NCI-H1092 treated with DMSO at 0.1 percent for 48 hours (cell line): Measurements from ENCODE around the gene LACTBL1.
A peak's percentile ranks its signal among the peaks of the same experiment; 100 is the strongest.

Source experiments
- DNase-seq: peaks from one replicate; lab custom pipeline; 2025; lab: John Stamatoyannopoulos, UW

Gene LACTBL1

GRCh38 chr1:22944346-22945055, 28.2 kb downstream of the LACTBL1 start:
- DNase-seq, result no peak

GRCh38 chr1:22941257-22941656, 31.4 kb downstream of the LACTBL1 start:
- no peak for DNase-seq

DNA sequence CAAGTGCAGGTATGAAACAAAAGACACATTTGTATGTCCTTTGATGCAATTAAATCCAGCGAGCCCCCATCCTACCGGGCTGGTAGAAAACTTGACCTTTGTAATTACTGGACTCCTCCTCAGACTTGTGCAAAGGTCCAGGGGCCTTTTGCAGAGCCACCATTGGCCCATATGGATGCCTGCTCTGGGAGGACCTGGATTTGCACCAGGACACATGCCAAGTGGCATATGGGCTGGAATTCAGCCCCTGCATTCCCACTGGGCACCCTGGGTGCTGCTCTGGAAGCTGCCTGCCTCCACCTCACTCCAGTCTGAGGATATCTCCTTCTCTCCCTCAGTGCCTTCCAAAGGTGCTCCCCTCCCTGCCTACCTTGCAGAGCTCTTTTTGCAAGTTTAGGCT, 36.0 kb downstream of the LACTBL1 start:
- DNase-seq, result no peak

DNA sequence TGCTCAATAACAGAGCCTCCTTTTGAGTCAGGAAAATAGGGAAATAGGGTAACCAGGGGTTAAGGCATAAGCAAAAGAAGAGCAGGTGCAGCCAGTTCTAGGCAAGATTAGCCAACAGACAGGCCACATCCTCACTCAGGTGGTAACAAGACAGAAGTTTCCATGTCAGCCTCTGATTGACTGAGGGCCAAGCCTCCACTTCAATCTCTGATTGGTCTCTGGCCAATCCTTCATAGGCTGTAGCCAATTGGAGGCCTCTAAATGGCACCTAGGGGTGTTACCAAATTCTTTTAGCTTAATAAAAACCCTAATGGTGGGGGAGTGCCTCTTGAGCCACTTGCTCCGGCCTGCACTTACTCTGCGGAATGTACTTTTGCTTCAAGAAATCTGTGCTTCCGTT, 37.2 kb downstream of the LACTBL1 start:
- DNase-seq, result no peak

DNA sequence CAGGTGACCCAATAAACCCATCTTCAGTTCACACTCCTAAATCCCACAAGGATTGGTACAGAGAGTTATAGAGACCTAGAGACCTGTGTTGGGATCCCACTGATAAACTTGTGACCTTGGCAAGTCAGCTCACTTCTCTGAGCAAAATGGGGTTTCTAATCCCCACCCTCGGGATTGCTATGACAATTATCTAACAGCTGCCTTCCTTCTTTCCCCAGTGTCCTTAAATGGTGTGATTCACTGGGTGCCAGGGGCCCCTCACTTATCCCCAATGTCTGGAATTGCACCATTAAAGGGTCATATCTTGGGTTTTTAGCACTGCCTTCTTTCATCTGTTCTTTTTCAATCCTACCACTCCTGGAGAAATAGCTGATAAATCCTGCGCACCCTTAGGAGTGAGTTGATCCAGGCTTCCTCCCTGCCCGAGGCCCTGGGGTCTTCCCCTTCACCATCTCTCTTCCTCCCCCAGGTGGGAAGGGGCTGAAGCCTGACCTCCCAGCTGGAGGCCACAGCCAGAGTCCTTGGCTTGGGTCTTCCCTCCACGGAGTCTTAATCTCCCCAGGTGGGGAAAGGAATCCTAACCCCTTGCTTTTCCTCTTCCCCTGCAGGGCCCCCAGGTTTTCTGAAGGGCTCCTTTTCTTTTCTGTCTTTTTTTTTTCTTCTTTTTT, 39.7 kb downstream of the LACTBL1 start:
- no peak for DNase-seq

DNA sequence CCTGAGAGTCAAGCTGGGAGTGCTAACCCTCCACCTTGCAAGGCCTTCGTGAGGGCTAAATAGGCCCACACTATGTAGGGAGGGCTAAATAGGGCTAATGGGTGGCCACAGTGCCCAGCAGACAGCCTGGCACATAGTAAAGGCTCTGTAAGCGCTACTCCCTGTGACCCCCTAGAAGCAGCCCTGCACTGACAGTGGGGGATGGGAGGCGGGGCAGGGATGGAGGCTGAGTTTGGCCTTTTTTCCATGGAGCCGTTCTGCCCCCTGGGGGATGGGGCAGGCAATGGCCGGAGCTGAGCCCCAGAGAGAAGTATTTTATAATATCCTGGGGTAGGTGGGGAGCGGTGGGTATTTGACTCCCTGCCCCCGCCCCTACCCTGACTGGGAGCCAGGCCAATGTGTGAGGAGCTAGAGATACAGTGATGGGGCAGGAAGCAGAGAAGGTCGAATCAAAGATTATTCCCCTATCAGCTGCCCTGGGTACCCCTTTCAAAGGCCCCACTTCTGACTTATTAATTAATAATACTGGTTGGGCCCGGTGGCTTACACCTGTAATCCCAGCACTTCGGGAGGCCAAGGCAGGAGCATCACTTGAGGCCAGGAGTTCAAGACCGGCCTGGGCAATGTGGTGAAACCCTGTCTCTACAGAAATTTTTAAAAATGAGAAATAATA, 42.3 kb downstream of the LACTBL1 start:
- DNase-seq, result peak; percentile 63

- no peak for DNase-seq
These were observed 47.6 kb downstream of the LACTBL1 start for GRCh38 chr1:22925111-22925510.

DNA sequence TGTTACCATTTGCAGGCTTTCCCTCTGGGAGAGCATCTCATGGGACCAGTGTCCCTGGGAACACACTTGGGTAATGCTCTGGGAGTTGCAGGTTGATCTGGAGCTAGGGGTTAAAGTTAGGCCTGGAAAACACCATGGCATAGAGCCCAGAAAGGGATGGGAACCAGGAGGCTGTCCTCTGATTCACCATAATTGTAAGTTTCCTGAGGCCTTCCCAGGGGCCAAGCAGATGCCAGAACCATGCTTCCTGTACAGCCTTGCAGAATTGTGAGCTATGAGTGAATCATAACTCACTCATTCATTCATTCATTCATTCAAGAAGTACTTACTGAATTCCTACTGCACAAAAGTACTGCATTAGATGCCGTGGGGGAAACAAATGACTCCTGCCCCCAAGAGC, 50.0 kb downstream of the LACTBL1 start:
- DNase-seq, result no peak

GRCh38 chr1:22921452-22922126, 51.1 kb downstream of the LACTBL1 start:
- DNase-seq, result no peak

DNA sequence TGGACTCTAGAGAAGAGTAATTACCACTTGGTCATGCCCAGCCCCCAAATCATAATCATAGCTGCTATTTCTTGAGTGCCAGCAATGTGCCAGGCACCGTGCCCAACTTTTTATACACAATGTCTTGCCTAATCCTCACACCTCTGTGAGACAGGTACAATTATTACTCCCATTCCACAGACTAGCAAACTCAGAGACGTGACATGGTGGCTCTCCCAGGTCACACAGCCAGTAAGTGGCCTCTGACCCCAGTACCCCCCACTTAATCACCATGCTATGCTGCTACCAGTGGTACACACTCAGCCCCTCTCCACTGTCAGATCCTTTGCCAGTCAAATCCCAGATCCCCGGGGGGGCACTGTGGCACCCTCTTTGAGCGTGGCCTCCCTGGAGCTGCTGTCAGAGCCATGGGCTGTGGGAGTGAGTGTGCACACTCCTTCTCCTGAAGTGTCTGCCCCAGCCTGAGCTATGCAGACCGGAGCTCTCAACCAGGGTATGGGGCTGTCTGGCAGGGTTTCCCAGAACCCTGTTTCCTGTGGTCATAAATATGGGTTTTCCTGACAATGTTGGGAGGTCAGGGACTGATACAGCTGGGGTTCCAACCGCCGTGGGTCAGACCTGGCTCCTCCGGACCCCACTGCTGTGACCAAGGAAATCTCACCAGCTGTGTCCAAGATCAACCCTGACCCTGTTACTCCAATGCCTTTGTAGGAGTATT, 51.8 kb downstream of the LACTBL1 start:
- DNase-seq, result no peak

DNA sequence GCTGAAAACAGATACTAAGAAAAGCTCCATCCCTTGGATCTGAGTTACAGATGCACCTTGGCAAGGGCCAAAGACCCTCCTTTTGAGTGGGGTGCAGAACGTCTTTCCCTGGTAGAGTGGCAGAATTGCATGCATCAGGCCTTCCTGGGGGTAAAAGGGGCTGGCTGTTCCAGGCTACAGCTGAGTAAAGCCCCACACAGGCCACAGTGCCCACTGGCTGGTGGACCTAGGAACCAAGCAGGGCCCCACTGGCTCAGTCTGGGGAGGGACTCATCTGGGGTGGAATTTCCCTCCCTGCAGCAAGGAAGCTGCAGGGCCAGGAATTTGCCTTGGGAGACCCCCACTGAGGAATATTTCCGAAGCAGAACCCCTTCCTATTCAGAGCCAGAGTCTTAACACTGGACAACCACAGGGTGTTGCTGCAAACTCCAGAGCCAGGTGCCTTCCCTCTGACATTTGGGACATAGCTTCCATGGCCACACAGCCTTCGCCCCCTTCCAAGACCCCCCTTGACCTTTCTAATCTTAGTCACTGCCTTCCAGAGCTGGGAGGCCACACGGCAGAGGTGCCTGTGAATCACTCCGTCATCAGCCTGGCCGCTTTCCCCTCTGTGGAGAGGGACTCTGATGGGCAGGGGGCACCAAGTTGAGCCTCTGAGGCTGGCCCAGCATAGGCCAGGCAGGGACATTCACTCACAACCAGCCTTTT, 52.5 kb downstream of the LACTBL1 start:
- DNase-seq, result no peak

DNA sequence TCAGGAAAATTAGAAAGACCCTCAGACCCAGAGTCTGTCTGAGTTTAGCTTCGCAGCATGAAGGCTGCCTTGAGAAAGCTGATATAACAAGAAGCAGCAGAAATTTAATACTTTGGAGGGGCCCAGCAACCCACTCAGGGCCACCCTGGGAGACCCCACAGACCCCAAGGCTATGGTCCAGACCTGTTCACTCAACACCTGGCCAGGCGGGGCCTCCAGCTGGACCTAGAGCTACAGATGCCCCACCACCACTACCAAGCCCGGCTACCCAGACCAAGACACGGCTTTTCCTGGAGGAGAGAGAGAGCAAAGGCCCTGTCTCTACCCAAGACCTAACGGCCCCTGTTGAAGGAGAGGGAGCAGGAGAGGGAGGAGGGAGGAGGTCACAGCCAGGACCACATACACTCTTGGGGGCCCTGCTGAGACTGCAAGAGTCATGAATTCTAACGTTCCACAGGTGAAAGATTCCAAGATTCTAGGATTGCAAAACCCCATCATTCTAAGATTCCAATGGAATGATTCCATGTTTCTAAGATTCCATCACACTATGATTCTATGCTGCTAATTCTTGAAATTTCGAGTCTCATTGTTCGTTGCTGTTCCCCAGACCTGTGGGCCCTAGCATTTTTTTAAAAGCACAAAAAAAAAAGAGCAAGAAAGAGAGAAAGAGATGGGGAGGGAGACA, 53.2 kb downstream of the LACTBL1 start:
- DNase-seq, result no peak

DNA sequence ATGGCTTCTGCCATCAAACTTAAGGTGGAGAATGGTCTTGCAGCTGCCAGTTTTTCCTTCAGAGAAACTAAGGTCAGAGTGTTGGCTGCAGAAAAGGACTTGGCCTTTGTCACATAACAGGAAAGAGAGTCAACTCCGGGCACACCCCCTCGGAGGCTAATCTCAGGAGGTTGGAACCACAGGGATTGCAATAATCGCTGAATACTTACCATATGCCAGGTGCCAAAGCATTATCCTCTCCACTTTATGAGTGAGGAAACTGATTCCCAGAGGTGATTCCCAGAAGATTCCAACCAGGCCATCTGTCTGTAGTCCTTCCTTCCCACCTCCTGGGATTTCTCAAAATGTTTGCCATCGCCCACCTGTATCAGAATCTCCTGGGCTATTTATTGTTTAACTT, 54.0 kb downstream of the LACTBL1 start:
- DNase-seq, result no peak

GRCh38 chr1:22917989-22918388, 54.7 kb downstream of the LACTBL1 start:
- no peak for DNase-seq

GRCh38 chr1:22916471-22916820, 56.2 kb downstream of the LACTBL1 start:
- peak; percentile 91 for DNase-seq

GRCh38 chr1:22915816-22916470, 56.7 kb downstream of the LACTBL1 start:
- peak; percentile 69 for DNase-seq

DNA sequence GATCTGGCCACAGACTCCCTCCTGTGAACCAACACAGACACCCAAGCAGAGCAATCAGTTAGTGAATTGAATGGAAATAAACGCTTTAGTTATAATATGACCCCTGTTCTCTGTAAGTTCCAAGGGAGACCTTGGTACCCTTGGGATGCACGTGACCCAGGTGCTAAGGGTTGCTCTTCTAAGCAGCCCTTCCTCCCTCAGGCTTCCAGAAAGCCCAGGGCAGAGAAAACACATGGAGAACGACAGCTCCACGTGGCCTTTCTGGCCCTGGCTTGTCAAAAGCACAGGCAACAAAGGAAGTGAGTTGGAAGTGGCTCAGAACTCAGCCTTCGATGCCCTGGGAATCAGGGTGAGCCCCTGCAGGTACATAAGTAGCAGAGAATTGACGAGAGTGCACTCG, 57.4 kb downstream of the LACTBL1 start:
- no peak for DNase-seq

- DNase-seq, result no peak
These were observed 57.9 kb downstream of the LACTBL1 start for GRCh38 chr1:22914633-22915217.

- DNase-seq, result no peak
These were observed 58.5 kb downstream of the LACTBL1 start for GRCh38 chr1:22914156-22914555.
